H1 (cell line): ENCODE results near the gene ZBTB20. TPM values are rescaled to one million over a fixed set of nuclear protein-coding genes. Genes with fewer than 3 reads are reported as not detected.

Experiments
- GABPA ChIP-seq: IDR thresholded peaks from 2 replicates; pipeline ENCODE4 v1.6.1; 2011; ENCODE audit warnings: mild to moderate bottlenecking, low read length, moderate library complexity, borderline replicate concordance; ENCODE audit not compliant: insufficient read depth
- HDAC6 ChIP-seq: IDR thresholded peaks from one replicate; pipeline ENCODE4 v1.7.1; 2012; ENCODE audit warnings: low read depth, mild to moderate bottlenecking, inconsistent platforms, low read length, moderate library complexity
- polyA plus RNA-seq, 7 experiments: library from polyadenylated mRNA; depleted of rRNA in 3 of 7; stranded (reverse) in 5 of 7; unstranded in 2 of 7; fragments of >200 nt in 5 of 7; fragments of 200-250 nt in 2 of 7; gene quantifications; 1 replicate in 5 of 7; 2 replicates in 1 of 7; 4 replicates in 1 of 7; pipeline versions ENCODE4 v1.2.1 to v1.2.3, GENCODE V29; 2011 to 2013; ENCODE audit warnings: missing spikeins in 2 of 7, mixed read lengths in 2 of 7
- total RNA-seq: library from RNA; stranded (reverse); fragmentation: NEBNext Ultra II Directional; extraction: Animal tissue kit (Norgen Biotek cat#: 25700); gene quantifications from 2 replicates; pipeline ENCODE4 v1.2.1, GENCODE V29; 2021

ZBTB20 gene
- total and polyA plus RNA-seq, 2 of the 8 experiments (the other 6 are each of a cell fraction or from before 2014, with no cell fraction given), result 0.35 to 1.3 TPM

- TF ChIP-seq GABPA, result no peak
- TF ChIP-seq HDAC6, result no peak
Measured at GRCh38 chr3:114406922-114407321, 740.2 kb downstream of the ZBTB20 start (continued).
